Umbilical cord (tissue), 2 donors: ENCODE measurements around the gene GNAQ. TPM values are rescaled to one million over a fixed set of nuclear protein-coding genes. Genes with fewer than 3 reads are reported as not detected.
"Not testable (repeated sequence)": the region's sequence is repeated elsewhere in the genome, so short reads cannot be mapped to it uniquely, and the experiment has no call there.

Experiments
- DNase-seq: peaks from one replicate; pipeline ENCODE4 v3.0.0-alpha.2; 2015; ENCODE audit warnings: low spot score
- total RNA-seq: library from RNA; depleted of rRNA; stranded (reverse); fragments of >200 nt; gene quantifications from one replicate; pipeline ENCODE4 v1.2.3, GENCODE V29; 2014; ENCODE audit warnings: low replicate concordance; ENCODE audit not compliant: insufficient read depth

Gene GNAQ
- total RNA-seq, 1 donor from 2014 or later, result 62.4 TPM

- DNase-seq, result no peak
These were observed 334.2 kb downstream of the GNAQ start for GRCh38 chr9:77697238-77697984.

- not testable (repeated sequence) for DNase-seq
These were observed 340.9 kb downstream of the GNAQ start for GRCh38 chr9:77690723-77691122.

- DNase-seq, result not testable (repeated sequence)
These were observed 341.5 kb downstream of the GNAQ start for GRCh38 chr9:77690119-77690518.

- DNase-seq, result not testable (repeated sequence)
These were observed 343.9 kb downstream of the GNAQ start for GRCh38 chr9:77687737-77688136.

GRCh38 chr9:77680581-77680980, 351.0 kb downstream of the GNAQ start:
- DNase-seq, result no peak

GRCh38 chr9:77679661-77680368, 351.8 kb downstream of the GNAQ start:
- DNase-seq, result no peak

GRCh38 chr9:77679088-77679487, 352.5 kb downstream of the GNAQ start:
- no peak for DNase-seq

- DNase-seq, result peak; percentile 19
These were observed 353.6 kb downstream of the GNAQ start for GRCh38 chr9:77677957-77678535.

- DNase-seq, result no peak
These were observed 354.2 kb downstream of the GNAQ start for GRCh38 chr9:77677397-77677796.

GRCh38 chr9:77673941-77674791, 357.4 kb downstream of the GNAQ start:
- DNase-seq, result peak; percentile 57

GRCh38 chr9:77672183-77672582, 359.4 kb downstream of the GNAQ start:
- no peak for DNase-seq

GRCh38 chr9:77667151-77667550, 364.5 kb downstream of the GNAQ start:
- DNase-seq, result no peak

Other genes with a start within 250 kb of the GNAQ start
- 42.1 TPM for gene CEP78, start 204.3 kb upstream of the GNAQ start, total RNA-seq